Stimulated activated CD8-positive, alpha-beta memory T cell treated with anti-CD3 and anti-CD28 coated beads, Interleukin-15, amount 100 ng/mL, for 4 hours (primary cell): ENCODE data around the gene OOSP1.
"Not testable (repeated sequence)": the region's sequence is repeated elsewhere in the genome, so short reads cannot be mapped to it uniquely, and the experiment has no call there.

Experiments
- DNase-seq, 2 donors: peaks; one replicate each; pipeline ENCODE4 v3.0.0-alpha.2; 2020; ENCODE audit warnings: low read depth in 2 of 2

The OOSP1 gene, protein sequence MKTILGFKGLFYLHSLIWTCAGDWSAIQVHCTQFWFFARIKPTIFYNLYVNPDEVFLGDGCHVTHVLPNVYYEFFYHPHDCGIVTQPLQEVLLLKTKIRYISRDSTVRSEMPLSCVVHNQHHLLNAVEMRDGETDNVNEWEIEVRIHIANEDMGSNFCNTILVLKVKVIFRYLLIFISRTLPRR

GRCh38 chr11:59938132-59938531 lies at the start of gene OOSP1:
OOSP1 (plus strand) TSS chr11:59938432; CDS start chr11:59938455, 23 bp downstream.
- no peak for DNase-seq

DNA sequence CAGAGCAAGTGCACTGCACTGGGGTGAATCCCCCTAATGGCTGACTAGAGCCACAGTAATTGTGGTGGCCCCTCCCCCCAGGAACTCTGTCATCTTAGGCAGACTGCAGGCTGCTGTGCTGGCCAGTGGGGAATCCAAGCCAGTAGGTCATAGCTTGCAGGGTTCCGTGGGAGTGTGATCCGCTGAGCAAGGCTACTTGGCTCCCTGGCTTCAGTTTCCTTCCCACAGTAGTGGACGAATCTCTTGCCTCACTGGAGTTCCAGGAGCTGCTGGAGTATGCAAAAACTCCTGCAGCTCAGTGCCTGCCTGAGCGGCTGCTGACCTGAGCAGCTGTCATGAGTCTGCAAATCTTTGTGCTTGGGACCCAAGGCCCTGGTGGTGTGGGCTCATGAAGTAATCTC lies 46.5 kb upstream of the OOSP1 start:
- no peak for DNase-seq

DNA sequence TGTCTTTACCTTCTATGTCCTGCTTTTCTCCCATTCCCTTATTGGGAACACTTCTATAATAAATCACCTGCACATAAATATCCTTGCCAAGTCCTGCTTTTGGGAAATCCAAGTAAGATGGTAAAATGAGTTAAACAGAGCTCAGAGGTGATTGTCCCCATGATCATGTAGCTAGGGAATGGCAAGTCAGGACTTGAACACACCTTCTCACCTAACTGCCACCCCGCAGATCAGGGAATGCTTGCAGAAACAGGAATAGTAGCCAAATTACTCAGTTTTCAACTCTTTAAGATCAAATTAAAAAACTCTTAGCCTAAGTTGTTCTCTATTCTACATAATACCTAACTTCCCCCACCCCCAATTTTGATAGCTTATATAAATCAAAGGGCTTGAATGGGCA lies 43.6 kb upstream of the OOSP1 start:
- DNase-seq = no peak

DNA sequence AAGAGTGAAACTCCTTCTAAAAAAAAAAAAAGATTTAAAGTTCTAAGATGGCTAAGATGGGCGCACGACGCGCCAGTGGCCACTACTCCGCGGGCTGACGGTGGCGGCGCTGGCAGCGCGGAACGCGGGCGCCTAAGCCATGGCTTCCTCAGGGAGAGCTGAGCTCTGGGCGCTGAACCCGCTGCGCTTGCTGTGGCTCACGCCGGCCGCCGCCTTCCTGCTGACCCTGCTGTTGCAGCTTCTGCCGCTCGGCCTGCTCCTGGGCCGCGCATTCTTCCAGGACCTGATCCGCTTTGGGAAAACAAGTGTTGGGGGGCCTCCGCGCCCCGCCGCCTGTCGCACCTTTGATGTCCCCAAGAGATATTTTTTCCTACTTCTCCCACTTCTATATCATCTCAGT lies 40.2 kb upstream of the OOSP1 start:
- DNase-seq = no peak

DNA sequence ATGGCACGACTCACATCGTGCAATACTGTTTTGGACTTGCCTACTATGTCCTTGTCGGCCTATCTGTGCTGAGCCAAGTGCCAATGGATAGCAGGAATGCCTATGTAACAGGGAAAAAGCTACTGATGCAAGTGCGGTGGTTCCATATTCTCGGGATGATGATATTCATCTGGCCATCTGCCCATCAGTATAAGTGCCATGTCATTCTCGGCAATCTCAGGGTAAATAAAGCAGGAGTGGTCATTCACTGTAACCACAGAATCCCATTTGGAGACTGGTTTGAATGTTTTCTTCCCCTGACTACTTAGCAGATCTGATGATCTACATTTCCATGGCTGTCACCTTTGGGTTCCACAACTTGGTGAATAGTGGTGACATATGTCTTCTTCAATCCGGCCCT lies 39.6 kb upstream of the OOSP1 start:
- DNase-seq = no peak

- DNase-seq = no peak
Measured at GRCh38 chr11:59899532-59899931, 38.7 kb upstream of the OOSP1 start.

GRCh38 chr11:59900366-59901126 lies 37.7 kb upstream of the OOSP1 start:
- no peak for DNase-seq

DNA sequence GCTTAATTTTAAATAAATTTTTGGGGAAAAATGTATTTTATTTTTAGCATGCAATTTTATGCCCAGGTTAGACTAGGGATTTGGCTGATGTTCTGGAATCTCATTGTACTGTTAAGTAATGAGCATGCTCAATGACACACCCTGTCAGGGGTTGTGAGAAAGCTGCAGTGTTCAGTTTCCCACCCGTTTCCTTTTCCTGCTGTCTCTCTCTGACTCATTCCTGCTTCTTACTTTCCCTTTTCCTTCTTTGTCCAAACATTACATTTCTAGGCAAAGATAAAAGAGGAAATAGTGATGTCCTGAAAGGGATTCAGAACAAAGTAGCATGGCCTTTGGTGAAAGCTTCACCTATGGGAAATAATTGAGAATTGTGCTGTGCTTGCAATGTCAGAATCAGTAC lies 36.9 kb upstream of the OOSP1 start:
- no peak for DNase-seq

GRCh38 chr11:59903569-59903968 lies 34.7 kb upstream of the OOSP1 start:
- not testable (repeated sequence) for DNase-seq

GRCh38 chr11:59918480-59918879 lies 19.8 kb upstream of the OOSP1 start:
- no peak for DNase-seq

DNA sequence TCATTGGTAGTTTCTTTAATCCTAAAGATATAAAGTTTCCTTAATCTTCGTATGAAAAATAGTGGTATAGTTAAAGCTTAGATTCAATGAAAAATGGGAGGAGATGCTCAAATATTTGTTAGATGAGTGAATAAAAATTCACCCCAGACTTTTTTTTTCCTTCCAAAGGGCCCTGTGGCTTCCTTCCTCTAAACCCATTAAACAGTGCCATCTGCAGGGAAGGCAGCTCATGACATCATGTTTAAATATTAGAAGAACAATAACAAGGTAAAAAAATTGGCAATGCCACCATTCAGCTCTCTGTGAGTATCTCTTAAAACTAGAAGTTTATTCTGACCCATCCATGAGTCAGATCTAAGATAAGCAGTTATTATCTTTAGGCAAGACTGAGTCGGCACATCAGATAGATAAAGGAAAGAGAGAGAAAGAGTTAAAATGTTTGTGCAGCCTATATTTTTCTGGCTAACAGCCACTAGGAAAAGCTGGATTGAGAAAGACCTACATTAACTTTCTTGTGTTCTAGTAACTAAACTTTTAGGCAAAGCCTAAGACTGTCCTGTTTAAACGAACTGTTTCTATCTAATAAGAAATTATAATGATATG lies 19.1 kb upstream of the OOSP1 start:
- no peak for DNase-seq

GRCh38 chr11:59923813-59924212 lies 14.4 kb upstream of the OOSP1 start:
- no peak for DNase-seq

- no peak for DNase-seq
Measured at GRCh38 chr11:59931688-59932087, 6.5 kb upstream of the OOSP1 start.

DNA sequence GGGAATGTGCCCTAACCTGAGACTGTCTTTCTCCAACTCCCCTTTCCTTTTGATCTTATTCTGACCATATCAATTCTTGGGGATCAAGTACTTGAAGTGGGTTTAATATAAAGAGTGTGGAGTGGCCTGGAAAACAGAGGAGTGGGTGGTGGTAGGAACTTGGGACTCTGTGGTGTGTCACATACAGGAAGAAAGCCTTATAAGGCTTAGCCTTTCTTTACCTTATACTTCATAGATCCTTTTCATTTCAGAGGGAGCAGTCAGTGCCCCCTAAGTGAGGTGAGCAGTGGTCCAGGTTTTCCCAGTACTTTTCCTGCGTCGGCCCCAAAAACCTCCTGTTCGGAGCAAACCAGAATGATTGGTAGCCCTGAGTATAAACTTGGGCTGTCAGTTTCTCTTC lies 486 bp downstream of the OOSP1 start:
- DNase-seq = no peak

DNA sequence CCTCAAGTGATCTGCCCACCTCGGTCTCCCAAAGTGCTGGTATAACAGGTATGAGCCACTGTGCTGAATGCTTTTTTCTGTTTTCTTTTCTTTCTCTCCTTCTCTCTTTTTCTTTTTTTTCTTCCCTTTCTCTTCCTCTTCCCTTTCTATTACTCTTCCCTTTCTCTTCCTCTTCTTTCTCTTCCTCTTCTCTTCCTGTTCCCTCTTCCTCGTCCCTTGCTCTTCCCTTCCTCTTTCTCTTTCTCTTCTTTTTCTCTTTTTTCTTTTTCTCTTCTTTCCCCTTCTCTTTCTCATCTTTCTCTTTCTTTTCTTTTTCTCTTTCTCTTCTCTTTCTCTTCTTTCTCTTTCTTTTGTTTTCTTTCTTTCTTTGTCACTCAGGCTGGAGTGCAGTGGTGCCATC lies 1.2 kb downstream of the OOSP1 start:
- DNase-seq = no peak

DNA sequence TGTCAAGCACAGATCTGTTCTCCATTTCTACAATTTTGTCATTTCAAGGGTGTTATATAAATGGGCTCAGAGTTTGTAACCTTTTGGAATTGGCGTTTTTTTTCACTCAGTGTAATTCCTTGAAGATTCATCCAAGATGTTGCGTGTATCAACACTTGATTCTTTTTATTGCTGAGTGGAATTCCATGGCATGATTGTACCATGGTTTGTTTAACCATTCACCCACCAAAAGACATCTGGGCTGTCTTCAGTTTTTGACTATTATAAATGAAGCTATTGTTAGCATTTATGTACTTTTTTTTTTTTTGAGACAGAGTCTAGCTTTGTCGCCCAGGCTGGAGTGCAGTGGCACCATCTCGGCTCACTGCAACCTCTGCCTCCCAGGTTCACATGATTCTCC lies 2.9 kb downstream of the OOSP1 start:
- no peak for DNase-seq

GRCh38 chr11:59943997-59944714 lies 5.9 kb downstream of the OOSP1 start:
- DNase-seq = no peak

DNA sequence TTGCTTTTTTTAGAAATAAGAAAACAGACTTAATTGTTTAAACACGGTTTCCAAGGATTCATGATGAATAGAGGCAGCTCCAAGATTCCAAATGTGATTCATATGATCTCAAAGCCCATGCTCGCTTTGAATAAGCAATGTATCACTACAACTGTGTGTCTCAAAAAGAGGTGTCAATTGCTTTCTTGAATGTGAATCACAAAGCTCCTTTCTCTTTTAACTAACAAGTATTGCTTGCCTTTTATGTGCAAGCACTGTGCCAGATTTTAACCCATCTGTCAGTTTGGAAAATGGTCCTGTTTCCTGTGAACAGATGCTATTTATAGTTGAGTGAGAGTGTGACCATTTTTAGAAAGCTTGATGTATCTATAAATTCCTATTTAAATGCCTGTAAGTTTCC lies 6.5 kb downstream of the OOSP1 start:
- no peak for DNase-seq

- no peak for DNase-seq
Measured at GRCh38 chr11:59953463-59954218, 15.4 kb downstream of the OOSP1 start.

DNA sequence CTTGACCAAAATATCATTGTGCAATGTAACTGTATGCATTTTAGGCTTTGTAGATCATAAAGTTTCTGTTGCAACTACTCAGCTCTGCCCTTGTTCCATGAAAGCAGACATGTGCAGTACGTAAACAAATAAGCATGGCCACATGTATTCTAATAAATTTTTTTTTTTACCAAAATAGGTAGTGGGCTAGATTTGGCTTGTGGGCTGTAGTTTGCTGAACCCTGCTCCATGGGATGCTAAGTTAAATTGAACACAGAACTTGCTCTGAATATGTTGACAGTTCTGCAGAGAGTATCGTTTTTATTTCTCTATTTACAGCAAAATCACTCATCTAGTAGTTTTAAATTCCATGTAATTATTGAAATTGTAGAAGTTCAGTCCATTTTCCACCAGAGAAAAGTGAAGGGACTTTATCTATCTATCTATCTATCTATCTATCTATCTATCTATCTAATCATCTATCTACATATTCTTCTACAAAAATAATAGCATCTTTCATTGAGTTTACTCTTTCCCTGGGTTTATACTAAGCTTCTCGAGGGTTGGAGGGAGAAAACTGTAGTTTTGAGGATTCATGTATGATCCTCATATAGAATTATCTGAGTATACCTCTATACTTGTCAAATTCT lies 16.1 kb downstream of the OOSP1 start:
- DNase-seq = no peak

- DNase-seq = no peak
Measured at GRCh38 chr11:59957094-59957493, 18.9 kb downstream of the OOSP1 start.
